HG03135 (cell line): ENCODE results near the gene REG1B.
"Not testable (repeated sequence)": the region's sequence is repeated elsewhere in the genome, so short reads cannot be mapped to it uniquely, and the experiment has no call there.

Experiments
- ATAC-seq: cut with Tn5 transposase; IDR thresholded peaks from one replicate; pipeline ENCODE4 v1.9.1; 2021; ENCODE audit warnings: mild to moderate bottlenecking, moderate library complexity; ENCODE audit not compliant: unreplicated experiment

The REG1B gene

GRCh38 chr2:79085382-79085781, 2.4 kb downstream of the REG1B start:
- ATAC-seq: no peak

GRCh38 chr2:79084495-79085135, 3.2 kb downstream of the REG1B start:
- no peak for ATAC-seq

- ATAC-seq: no peak
These were observed 4.1 kb downstream of the REG1B start for GRCh38 chr2:79083597-79084251.

GRCh38 chr2:79082987-79083386, 4.8 kb downstream of the REG1B start:
- no peak for ATAC-seq

GRCh38 chr2:79071078-79071477, 16.7 kb downstream of the REG1B start:
- ATAC-seq: no peak

GRCh38 chr2:79065201-79065600, 22.6 kb downstream of the REG1B start:
- no peak for ATAC-seq

GRCh38 chr2:79054769-79055168, 33.0 kb downstream of the REG1B start:
- ATAC-seq: not testable (repeated sequence)

- ATAC-seq: not testable (repeated sequence)
These were observed 34.3 kb downstream of the REG1B start for GRCh38 chr2:79053486-79053885.

GRCh38 chr2:79041032-79041448, 46.8 kb downstream of the REG1B start:
- no peak for ATAC-seq

GRCh38 chr2:79039944-79040343, 47.8 kb downstream of the REG1B start:
- no peak for ATAC-seq
